Fibroblast of villous mesenchyme (primary cell): ENCODE results near the gene DMPK. TPM values are rescaled to one million over a fixed set of nuclear protein-coding genes. Genes with fewer than 3 reads are reported as not detected.

Experiments used
- total RNA-seq: library from RNA; depleted of rRNA; stranded (reverse); fragments of >200 nt; gene quantifications from 2 replicates; pipeline ENCODE4 v1.2.3, GENCODE V29; 2012

The DMPK gene
- total RNA-seq, 1 donor: 53.1 TPM

Other genes starting within 250 kb of the DMPK start
- gene OPA3, start 197.7 kb downstream of the DMPK start, total RNA-seq: 8.2 and 8.4 TPM in 2 replicates
- not detected in 2 replicates for gene GPR4, start 180.3 kb downstream of the DMPK start, total RNA-seq
- gene EML2, start 143.1 kb downstream of the DMPK start, total RNA-seq: 17.7 and 31.5 TPM in 2 replicates
- gene GIPR, start 114.3 kb downstream of the DMPK start, total RNA-seq: 0.32 TPM in 1 of 2 replicates, not detected in the other
- 191 and 217 TPM in 2 replicates for gene SNRPD2, start 90.5 kb downstream of the DMPK start, total RNA-seq
- 28.0 and 29.8 TPM in 2 replicates for gene QPCTL, start 89.8 kb downstream of the DMPK start, total RNA-seq
- gene FBXO46, start 51.6 kb downstream of the DMPK start, total RNA-seq: 7.4 and 12.5 TPM in 2 replicates
- gene MEIOSIN, start 49.1 kb downstream of the DMPK start, total RNA-seq: not detected in 2 replicates
- 8.4 and 8.6 TPM in 2 replicates for gene SIX5, start 13.2 kb downstream of the DMPK start, total RNA-seq
- gene DMWD, start 10.4 kb upstream of the DMPK start, total RNA-seq: 53.5 and 54.8 TPM in 2 replicates
- under 0.01 and 0.32 TPM in 2 replicates for gene RSPH6A, start 32.8 kb upstream of the DMPK start, total RNA-seq
- gene SYMPK, start 80.7 kb upstream of the DMPK start, total RNA-seq: 37.1 and 38.7 TPM in 2 replicates
- gene FOXA3, start 81.8 kb upstream of the DMPK start, total RNA-seq: not detected in 2 replicates
- gene IRF2BP1, start 103.7 kb upstream of the DMPK start, total RNA-seq: 26.3 and 30.9 TPM in 2 replicates
- gene MYPOP, start 120.1 kb upstream of the DMPK start, total RNA-seq: 2.6 TPM in 2 replicates
- gene NANOS2, start 132.3 kb upstream of the DMPK start, total RNA-seq: not detected in 2 replicates
- gene NOVA2, start 191.4 kb upstream of the DMPK start, total RNA-seq: not detected in 2 replicates
- 3.9 and 6.1 TPM in 2 replicates for gene CCDC61, start 213.0 kb upstream of the DMPK start, total RNA-seq
- gene PGLYRP1, start 240.6 kb upstream of the DMPK start, total RNA-seq: not detected in 2 replicates